ENCODE results near the gene SEC31B.

SEC31B gene

GRCh38 chr10:100519311-100520051 lies at the start of gene SEC31B:
TSS of gene SEC31B (minus strand) at chr10:100519861. CDS start at chr10:100516952, 2,909 bp downstream.
- DNase-seq (ENCODE audit: extremely low read depth, low read depth), result no peak
- no peak for TF ChIP-seq CTCF (IDR thresholded peaks at IDR 0.05; ENCODE audit: low read depth, low read length)

- no peak for DNase-seq (ENCODE audit: extremely low read depth, low read depth)
- no peak for TF ChIP-seq CTCF (IDR thresholded peaks at IDR 0.05; ENCODE audit: low read depth, low read length)
Measured at GRCh38 chr10:100568912-100569311, 49.3 kb upstream of the SEC31B start.

GRCh38 chr10:100567826-100568225 lies 48.2 kb upstream of the SEC31B start:
- DNase-seq (ENCODE audit: extremely low read depth, low read depth), result no peak
- TF ChIP-seq CTCF (IDR thresholded peaks at IDR 0.05; ENCODE audit: low read depth, low read length), result no peak

GRCh38 chr10:100567249-100567648 lies 47.6 kb upstream of the SEC31B start:
- no peak for DNase-seq (ENCODE audit: extremely low read depth, low read depth)

GRCh38 chr10:100566561-100566960 lies 46.9 kb upstream of the SEC31B start:
- no peak for TF ChIP-seq CTCF (IDR thresholded peaks at IDR 0.05; ENCODE audit: low read depth, low read length)
- DNase-seq (ENCODE audit: extremely low read depth, low read depth), result no peak

More at GRCh38 chr10:100567249-100567648, 47.6 kb upstream of the SEC31B start:
- TF ChIP-seq CTCF (IDR thresholded peaks at IDR 0.05; ENCODE audit: low read depth, low read length), result no peak

GRCh38 chr10:100565206-100565985 lies 45.7 kb upstream of the SEC31B start:
- no peak for TF ChIP-seq CTCF (IDR thresholded peaks at IDR 0.05; ENCODE audit: low read depth, low read length)

More at GRCh38 chr10:100565206-100565985, 45.7 kb upstream of the SEC31B start:
- DNase-seq (ENCODE audit: extremely low read depth, low read depth), result no peak

All from AG09319 (cell line).